NK-92 (cell line): ENCODE results near the gene SLC30A4.
"Not testable (repeated sequence)": the region's sequence is repeated elsewhere in the genome, so short reads cannot be mapped to it uniquely, and the experiment has no call there.

ENCODE experiments used
- DNase-seq: peaks from one replicate; lab custom pipeline; 2025; ENCODE audit not compliant: unreplicated experiment; lab: John Stamatoyannopoulos, UW

Gene SLC30A4

DNA sequence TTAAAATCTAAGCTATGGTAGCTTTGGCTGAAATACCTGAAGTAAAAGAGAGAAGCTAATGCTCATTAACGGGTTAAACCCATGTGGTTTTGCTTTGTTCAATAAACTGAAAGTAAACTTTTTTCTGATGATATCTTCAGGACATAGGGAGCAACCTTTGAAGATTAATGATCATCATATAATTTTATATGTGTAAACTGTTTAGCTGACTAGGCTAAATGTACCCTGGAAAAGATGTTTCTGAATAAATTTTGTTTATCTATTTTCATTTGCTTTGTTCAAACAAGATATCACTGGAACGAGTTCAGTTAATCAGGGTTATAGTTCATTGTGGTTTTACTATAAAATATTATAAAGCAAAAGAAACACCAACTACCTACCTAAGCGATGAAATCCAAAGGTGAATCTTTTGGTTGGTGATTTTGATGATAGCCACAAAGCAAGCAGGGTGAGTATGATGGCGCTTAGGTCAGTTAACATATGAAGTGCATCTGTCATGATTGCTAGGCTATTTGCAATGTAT lies 11.7 kb downstream of the SLC30A4 start:
- DNase-seq: no peak

DNA sequence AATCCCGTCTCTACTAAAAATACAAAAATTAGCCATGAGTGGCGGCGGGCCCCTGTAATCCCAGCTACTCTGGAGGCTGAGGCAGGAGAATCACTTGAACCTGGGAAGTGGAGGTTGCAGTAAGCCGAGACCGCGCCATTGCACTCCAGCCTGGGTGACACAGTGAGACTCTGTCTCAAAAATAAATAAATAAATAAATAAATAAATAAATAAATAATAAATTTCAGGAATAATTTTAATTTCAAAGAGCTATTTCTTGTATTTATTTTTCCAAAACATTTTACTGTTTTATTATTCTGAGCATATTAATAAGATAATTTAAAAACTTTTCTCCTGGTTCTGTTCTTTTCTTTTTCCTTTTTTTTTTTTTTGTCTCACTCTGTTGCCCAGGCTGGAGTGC lies 15.4 kb downstream of the SLC30A4 start:
- not testable (repeated sequence) for DNase-seq

DNA sequence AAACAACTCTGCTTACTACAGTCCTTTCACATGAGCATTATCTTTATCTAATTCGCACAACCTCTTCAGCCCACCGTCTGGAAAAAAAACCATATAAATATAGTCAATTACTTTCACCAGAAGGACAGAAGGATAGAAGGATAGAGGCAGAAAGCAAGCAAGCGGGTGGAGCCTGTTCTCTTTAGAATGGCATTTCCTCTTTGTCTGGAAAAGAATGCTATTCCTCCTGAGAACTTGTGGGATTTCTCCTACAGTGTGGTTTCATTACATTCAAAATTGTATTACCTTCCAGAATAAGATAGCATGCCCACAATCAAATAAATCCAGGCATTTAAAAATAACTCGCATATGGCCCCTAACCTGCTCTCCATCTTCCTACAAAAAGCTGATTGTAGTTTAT lies 23.1 kb downstream of the SLC30A4 start:
- DNase-seq: no peak

DNA sequence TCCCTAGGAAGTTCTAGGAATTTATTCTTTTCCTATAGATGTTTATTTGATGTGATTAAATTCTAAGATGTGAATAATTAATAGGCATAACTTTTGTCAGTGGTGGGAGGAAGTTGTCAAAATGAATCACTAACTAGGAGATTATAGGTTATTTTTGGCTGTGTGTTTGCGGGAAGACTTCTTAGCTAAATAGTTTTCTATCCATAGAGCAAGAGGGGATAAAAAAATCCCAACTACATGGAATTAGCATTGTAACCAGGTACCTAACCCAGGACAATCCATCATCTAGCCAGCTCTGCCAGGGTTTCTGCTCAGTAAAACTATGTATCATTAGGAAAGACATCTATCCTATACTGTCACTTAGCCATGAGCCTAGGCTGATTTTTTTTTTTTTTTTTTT lies 23.9 kb downstream of the SLC30A4 start:
- no peak for DNase-seq

DNA sequence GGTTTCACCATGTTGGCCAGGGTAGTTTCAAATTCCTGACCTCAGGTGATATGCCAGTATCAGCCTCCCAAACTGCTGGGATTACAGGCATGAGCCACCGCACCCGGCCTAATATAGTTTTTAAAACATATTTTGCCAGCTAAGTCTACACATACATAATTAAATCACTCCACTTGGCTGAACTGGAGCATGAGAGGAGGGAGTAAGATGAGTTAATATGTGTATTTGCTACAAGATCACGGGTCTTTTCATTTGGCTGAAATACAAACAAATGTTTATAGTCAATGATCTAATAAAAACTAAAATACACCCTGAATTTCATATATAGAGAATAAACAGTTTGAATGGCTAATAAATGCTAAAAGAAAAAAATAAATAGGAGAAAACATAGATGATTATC lies 25.3 kb downstream of the SLC30A4 start:
- DNase-seq: no peak

DNA sequence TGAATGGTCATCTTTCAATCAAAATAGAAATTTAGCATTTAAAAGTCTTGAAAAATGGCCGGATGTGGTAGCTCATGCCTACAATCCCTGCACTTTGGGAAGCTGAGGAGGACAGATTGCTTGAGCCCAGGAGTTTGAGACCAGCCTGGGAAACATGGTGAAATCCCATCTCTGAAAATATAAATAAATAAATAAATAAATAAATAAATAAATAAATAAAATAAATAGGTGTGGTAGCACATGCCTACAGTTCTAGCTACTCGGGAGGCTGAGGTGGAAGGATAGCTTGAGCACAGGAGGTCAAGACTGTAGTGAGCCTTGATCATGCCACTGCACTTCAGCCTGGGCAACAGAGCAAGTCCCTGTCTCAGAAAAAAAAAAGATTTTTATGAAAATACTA lies 25.9 kb downstream of the SLC30A4 start:
- no peak for DNase-seq

DNA sequence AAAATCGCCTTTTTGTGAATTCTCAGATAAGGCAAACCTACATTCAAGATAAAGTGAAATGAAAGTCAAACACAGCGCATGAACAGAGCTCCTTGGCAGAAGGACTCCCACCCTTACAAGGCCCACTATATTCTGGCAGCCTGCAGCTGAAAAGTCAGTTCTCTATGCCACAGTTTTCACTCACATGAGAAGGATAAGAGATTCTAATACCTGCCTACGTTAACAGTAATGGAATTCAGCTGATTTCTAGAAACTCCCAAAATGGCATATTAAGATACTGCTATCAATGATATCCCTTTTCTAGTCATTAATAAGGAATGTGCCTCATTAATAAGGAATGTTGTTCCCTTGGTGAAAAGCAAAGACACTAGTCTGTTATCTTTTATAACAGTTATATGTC lies 27.0 kb downstream of the SLC30A4 start:
- DNase-seq: no peak

DNA sequence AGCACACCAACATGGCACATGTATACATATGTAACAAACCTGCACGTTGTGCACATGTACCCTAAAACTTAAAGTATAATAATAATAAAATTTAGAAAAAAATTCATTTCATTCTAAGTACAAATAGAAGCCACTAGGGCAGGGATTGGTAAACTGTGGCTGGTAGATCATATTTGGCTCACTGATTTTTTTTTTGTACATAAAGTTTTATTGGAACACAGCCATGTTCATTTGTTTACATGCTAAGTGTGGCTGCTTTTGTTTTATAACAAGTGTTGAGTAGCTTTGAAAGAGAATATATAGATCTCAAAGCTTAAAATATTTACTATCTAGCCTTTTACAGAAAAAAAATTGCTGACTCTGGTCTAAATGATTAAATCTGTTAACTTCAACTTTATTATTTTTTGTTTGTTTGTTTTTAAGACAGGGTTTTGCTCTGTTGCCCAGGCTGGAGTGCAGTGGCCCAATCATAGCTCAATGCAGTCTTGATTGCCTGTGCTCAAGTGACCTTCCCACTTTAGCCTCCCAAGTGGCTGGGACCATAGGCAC lies 32.8 kb downstream of the SLC30A4 start:
- DNase-seq: no peak

DNA sequence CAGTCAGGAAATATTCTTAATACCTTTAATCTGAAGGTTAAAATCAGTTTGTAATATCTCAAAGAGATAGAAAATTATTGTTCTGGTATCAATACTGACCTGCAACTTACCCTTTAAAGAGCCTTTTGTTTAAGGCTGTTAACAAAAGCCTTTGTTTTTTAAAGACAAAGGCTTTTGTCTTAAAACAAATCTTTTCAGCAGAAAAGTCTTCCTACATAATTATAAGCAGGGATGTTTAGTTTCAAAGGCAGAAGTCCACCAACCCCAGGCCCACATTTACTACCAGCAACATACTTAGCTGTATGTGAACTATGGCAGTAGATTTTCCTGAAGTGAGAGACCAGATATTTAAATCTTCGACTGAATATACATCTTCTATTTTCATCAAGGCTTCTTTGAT lies 36.2 kb downstream of the SLC30A4 start:
- DNase-seq: no peak

DNA sequence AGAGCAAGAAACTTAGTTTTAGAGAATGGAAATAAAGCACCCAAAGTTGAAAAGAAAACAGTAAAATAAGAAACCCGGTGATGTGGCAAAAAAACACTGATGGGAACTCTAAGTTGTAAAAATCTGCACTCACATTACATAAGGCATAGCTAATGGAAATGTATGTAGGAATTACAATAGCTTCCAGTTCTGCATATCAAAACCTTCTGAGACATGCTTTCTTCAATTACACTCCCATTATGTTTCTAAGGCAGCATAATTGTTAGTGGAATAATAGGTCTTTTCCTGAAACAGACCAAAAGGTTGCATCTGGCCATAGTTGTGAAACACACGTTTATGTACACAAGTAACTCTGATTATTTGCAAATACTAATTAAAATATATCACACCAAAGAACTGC lies 41.4 kb downstream of the SLC30A4 start:
- no peak for DNase-seq

DNA sequence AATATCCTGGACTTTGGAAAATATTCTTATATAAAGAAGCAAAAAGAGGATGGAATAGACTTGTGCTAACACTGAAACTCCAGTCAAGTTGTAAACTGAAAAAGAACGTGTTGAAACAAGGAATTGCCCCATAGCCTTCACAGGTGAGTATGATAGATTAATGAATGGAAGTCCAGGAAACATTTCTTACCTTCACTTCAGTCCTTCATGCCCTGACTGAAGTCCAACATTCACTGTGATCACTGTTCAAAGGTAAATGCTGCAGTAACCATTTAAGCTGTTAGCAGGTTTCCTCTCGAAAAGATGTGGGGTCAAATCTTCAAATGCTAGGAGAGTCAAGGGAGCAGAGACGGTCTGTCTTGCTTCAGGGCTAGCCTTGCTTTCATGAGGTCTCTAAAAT lies 46.1 kb downstream of the SLC30A4 start:
- DNase-seq: no peak

DNA sequence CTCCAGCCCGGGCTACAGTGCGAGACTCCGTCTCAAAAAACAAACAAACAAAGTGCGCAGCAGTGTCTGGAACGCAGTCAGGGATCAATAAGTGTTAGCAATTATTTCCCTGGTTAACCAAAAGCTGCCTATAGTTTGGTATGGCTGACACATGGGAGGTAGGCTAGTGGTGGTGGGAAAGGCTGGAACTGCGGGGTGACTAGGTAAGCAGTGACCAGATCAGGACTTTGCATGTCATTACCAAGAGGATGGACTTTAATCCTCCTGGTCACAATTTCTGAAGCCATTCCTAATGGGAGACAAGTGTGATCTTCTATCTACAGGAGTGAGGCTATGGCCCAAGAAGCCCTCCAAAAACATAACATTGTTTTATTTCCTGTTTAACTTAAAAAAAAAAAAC lies 47.8 kb downstream of the SLC30A4 start:
- DNase-seq: no peak

DNA sequence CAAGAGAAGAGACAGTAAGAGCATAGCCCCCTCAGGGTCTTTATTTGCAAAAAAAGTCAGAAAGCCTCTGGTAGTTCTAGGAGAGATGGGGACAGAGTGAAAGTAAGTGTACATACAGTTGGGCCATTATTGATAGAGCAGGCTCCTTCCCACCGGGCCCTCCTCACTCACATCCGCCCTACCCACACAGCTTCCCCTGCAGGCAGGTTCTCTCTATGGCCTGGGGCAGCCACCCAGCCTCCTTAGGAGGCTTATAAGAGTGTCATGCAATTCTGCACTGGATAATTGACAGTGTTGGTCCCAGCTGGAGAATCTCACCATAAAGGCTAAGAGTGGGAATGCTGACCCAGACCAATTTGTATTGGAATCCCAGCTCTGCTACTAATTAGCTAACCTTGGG lies 49.5 kb downstream of the SLC30A4 start:
- no peak for DNase-seq

DNA sequence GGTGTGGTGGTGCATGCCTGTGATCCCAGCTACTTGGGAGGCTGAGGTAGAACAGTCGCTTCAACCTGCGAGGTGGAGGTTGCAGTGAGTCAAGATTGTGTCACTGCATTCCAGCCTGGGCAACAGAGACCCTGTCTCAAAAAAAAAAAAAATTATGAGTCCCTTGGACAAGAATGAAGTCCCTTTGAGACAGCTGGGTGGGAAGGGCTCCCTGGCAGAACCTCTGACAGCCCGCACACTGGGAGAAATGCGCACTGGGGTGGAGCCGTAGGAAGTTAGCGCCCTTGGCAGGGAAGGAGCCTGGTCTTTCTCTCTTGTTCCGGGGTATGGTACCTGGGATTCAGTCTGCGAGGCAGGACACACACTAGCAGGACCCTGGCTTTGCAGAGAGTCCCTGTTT lies 51.4 kb downstream of the SLC30A4 start:
- no peak for DNase-seq

DNA sequence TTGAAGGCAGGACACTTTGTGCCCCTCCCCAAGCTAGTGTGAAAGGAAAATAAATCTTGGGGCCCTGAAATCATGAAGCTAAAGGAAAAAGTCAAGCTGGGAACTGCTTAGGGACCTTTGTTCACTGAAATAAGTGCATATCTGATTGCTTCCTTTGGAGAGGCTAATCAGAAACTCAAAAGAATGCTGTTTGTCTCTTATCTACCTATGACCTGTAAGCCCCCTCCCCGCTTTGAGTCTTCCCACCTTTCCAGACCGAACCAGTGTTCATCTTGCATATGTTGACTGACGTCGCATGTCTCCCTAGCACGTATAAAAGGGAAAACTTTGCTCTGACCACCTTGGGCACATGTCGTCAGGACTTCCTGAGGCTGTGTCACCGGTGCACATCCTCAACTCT lies 53.1 kb downstream of the SLC30A4 start:
- DNase-seq: no peak

DNA sequence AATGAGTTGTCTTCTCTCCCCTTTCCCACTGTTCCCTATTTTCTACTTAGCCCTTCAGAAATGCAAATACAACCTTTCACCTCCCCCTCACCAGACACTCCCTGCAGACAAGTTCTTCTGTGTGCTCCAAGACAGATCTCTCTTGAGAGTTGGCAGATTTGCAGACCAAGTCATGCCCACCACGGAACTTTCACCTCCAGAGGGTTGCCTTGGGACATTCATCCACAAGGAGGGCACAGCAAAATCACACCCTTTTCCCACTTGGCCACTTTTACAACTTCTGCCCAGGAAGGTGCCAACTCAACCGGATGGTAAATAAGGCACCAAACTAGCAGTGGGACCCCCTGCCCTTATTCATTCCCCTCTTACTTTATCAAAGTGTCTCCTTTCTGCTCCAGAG lies 53.5 kb downstream of the SLC30A4 start:
- no peak for DNase-seq

DNA sequence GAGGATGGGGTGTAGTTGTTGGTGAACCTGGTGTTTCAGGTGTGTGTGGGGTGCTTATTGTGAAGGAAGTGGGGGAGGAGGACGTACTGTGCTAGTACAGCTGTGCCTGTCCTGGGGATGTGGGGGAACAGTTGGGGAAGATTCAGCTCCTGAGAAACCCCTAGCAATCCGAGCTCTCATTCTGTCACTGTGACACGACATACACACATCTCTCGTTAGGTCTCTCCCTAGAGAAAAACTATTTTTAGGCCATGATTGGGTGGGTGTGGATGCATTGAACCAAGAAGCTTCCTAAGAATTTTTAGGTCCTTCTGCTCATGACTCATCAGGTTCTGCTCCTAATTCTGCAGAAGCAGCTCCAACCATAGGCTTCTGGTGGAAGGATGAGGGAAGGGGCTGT lies 54.3 kb downstream of the SLC30A4 start:
- DNase-seq: no peak

DNA sequence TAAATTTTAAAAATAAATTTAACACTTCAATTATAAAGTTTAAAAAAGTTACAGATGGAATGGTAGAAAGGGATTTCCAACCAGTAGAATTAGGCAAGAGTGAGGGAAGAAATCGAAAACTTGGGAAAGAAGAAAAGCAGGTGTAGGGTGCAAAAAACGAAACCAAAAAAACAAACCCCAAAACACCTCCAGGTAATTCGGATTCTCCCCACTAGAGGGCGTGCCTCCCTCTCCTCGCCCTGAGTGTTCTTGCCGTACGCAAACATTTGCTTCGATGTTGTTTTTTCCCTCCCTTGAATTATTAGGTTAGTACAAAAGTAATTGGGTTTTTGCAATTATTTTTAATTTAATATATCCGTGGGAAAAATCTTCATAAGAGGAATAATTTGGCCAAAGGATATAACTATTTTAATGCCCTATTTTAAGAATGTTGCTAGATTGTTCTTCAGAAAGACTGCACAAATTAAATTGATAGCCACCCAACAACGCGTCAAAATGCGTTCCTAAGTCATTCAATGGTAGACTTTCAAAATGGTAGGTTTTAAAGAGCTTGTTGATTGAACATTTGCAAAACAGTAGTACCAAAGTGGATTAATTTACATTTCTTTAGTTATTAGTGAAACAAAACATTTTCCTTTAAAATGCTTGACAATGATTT lies 63.7 kb downstream of the SLC30A4 start:
- no peak for DNase-seq

DNA sequence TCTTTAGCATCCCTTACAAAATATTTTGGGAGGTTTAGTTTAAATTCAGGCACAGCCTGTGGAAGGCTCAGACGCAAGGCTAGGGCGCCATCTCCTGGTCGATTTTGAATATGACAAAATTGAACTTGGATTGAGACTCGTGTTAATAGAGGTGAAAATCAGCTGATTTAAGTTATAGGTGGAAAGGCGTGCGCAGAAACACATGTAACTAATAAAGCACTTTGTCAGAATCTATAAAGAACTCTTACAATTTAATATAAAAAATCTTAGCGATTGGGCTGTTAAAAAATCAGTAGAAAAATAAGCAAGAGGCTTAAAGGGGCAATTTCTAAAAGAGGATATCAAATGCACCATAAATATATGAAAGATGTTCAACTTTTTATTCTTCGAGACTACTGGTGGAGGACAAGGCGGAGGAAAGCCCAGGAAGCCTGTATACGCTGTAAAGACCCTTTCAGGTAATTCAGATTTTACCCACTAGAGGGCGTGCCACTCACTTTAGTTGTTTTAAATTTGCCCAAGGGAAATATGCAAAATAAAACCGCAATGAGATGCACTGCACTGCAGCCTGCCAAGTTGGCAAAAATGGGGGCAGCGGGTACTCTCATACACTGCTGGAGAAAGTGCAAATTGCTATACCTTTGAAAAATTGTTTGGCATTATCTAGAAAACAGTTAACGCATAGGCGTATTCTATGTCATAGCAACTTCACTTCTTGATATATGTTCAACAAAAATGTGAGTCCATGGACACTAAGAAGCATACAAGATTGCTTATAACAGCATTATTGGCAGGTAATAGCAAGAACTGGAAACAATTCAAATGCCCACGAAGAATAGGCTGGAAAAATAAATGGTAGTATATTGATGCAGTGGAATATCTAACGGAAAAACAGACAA lies 64.7 kb downstream of the SLC30A4 start:
- DNase-seq: no peak

DNA sequence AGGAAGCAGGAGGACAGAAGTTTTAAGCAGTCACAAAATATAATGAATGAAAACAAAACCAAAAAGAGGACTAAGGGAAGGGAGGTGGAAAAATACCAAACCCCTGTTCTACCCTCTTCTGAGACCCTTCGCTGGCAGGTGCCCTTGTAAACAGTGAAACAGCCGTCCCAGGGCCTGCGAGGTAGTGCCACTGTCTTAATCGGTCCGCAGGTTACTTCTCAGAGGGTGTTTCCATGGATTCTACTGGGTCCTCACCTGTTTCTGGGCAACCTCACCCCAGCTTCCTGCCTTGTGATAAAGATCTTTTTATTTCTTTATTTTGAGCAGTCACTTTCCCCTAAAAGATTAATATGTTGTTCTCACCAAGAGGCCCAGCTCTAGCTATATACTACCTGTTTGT lies 65.3 kb downstream of the SLC30A4 start:
- no peak for DNase-seq

DNA sequence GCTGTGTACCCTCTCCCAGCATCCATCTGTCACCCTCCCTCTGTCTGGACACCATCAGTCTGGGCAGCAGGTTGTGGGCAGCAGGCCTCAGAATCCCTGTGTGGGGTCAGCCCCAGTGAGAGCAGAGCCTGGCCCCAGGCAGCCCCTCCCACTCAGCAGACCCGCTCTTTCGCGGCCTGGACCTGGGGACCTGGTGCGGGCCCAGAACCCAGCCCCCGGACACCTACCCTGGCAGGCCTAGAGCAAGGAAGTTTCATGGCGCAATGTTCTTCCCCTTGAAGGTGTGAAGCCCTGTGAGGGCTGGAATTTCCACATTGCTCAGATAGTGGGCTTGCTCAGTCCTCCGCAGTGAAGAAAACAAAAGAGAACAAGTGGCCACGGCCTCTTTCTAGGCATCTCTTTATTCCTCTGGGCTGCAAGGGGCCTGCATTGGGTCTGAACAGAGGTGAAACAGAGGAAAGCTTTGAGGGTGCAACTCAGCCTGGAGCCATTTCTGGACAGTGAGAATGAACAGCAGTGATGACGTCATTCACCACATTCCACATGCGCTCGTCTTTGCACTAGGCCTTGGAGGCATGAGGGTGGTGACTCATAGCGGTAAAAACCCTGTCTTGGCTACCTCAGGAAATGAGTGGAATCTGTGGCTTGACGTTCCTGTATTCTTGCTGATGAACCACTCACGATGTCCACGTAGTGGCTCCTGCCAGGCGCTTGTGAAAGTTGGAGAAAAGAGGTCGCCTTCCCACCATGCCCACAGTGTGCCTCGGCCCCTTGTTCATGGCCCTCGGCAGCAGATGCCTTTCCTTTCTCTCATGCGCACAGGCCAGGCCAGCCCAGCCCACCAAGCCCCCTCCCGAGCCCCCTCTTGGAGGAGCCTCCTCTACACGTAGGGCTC lies 66.1 kb downstream of the SLC30A4 start:
- no peak for DNase-seq
